Panc1 (cell line): ENCODE results near the gene TAOK1. TPM values are rescaled to one million over a fixed set of nuclear protein-coding genes. Genes with fewer than 3 reads are reported as not detected.
"Not testable (repeated sequence)": the region's sequence is repeated elsewhere in the genome, so short reads cannot be mapped to it uniquely, and the experiment has no call there.

ENCODE experiments used
- ATAC-seq: fragments of 200-7000 bp; cut with Tn5 transposase; 2 replicates; pipeline ENCODE4 v1.9.1; 2020; ENCODE audit warnings: mild to moderate bottlenecking, moderate library complexity
- BruUV-seq: library from RNA; stranded (reverse); fragments of 400-500 nt; replicated peaks from 2 replicates; lab custom pipeline; 2021; lab: Mats Ljungman, UMichigan
- CTCF ChIA-PET: fragments of 300-600 bp; sonication (Branson Sonifier 250); formaldehyde crosslinking; loops from one replicate; lab custom pipeline; 2022; ENCODE audit warnings: antibody characterized with exemption; lab: Charles Lee
- POLR2A ChIA-PET: fragments of 300-600 bp; sonication (Branson Sonifier 250); formaldehyde crosslinking; loops from one replicate; lab custom pipeline; 2022; ENCODE audit warnings: antibody characterized with exemption; lab: Charles Lee
- DNase-seq: peaks from one replicate; pipeline ENCODE4 v3.0.0-alpha.2; 2010; ENCODE audit warnings: low read depth, low spot score
- H3K27ac ChIP-seq: 2 replicates; pipeline ENCODE4 v1.5.1; 2011; ENCODE audit warnings: mild to moderate bottlenecking, low read length, inconsistent platforms
- H3K27me3 ChIP-seq: fragments of 200-500 bp; sonication (Bioruptor generic); 2 replicates; pipeline ENCODE4 v1.6.0; 2014; ENCODE audit warnings: low read length, inconsistent platforms; ENCODE audit not compliant: control insufficient read depth, insufficient read depth
- H3K36me3 ChIP-seq: fragments of 200-500 bp; sonication (Bioruptor generic); 2 replicates; pipeline ENCODE4 v1.5.1; 2014; ENCODE audit warnings: inconsistent platforms, mild to moderate bottlenecking, low read length, moderate library complexity; ENCODE audit not compliant: control insufficient read depth, insufficient read depth
- H3K4me1 ChIP-seq: 2 replicates; pipeline ENCODE4 v1.5.1; 2011; ENCODE audit warnings: inconsistent platforms, mild to moderate bottlenecking, low read length, moderate library complexity; ENCODE audit not compliant: control insufficient read depth, insufficient read depth
- H3K4me3 ChIP-seq, 2 experiments: 2 replicates each; pipeline ENCODE4 v1.5.1; 2011 to 2012; ENCODE audit warnings: low read depth in 2 of 2, low read length in 2 of 2, mild to moderate bottlenecking in 2 of 2, inconsistent platforms in 1 of 2, moderate library complexity in 1 of 2
- H3K9me3 ChIP-seq: fragments of 200-500 bp; sonication (Bioruptor generic); 2 replicates; pipeline ENCODE4 v1.5.1; 2014; ENCODE audit warnings: low read depth, mild to moderate bottlenecking, inconsistent platforms, low read length, moderate library complexity; ENCODE audit not compliant: control insufficient read depth, insufficient read depth
- CTCF ChIP-seq: fragments of 450-650 bp; IDR thresholded peaks from 2 replicates; pipeline ENCODE4 v1.5.1; 2017; ENCODE audit warnings: mild to moderate bottlenecking
- POLR2AphosphoS5 ChIP-seq: IDR thresholded peaks from 2 replicates; pipeline ENCODE4 v1.6.1; 2012; ENCODE audit warnings: mild to moderate bottlenecking, low read depth, low read length, moderate library complexity
- REST ChIP-seq, 2 experiments: IDR thresholded peaks; 2 replicates each; pipeline ENCODE4 v1.6.1; 2011 to 2012; ENCODE audit warnings: low read depth in 2 of 2, control low read depth in 1 of 2, low read length in 1 of 2, mild to moderate bottlenecking in 1 of 2, moderate library complexity in 1 of 2; ENCODE audit not compliant: insufficient read depth in 1 of 2
- SIN3A ChIP-seq: IDR thresholded peaks from 2 replicates; pipeline ENCODE4 v1.6.1; 2012; ENCODE audit warnings: low read depth, mild to moderate bottlenecking, low read length, moderate library complexity, borderline replicate concordance; ENCODE audit not compliant: insufficient read depth
- TCF7L2 ChIP-seq: IDR thresholded peaks from 2 replicates; pipeline ENCODE4 v1.6.1; 2011; ENCODE audit warnings: mild to moderate bottlenecking, low read depth, low read length, inconsistent platforms
- in situ Hi-C: cut with HindIII; loops from 2 replicates; pipeline ENCODE4 v1.10.0; 2016; ENCODE audit warnings: low sequenced_read_pairs, low pct_unique_long_range_greater_than_20kb
- intact Hi-C: fragments of 100-400 bp; cut with micrococcal nuclease; formaldehyde crosslinking; loops from one replicate; pipeline ENCODE4 v1.10.0; 2022; ENCODE audit not compliant: unreplicated experiment
- total RNA-seq: library from RNA; stranded (reverse); gene quantifications from one replicate; pipeline ENCODE4 v1.2.1, GENCODE V29; 2021; ENCODE audit not compliant: unreplicated experiment

TAOK1 gene
- total RNA-seq, 1 experiment from 2014 or later = 111 TPM

GRCh38 chr17:29557085-29557738, 167.0 kb downstream of the TAOK1 start:
- no peak overlapping the region for H3K4me3 ChIP-seq
- intact Hi-C loops = no loop called here
- ChIA-PET POLR2A (interaction anchor here (0.6 kb wide), 1 partner anchor 324 kb away, joined by 7 read pairs; no protein-coding TSS in a partner anchor), CTCF (no interaction called here)
- H3K27ac ChIP-seq = no peak overlapping the region
- no peaks in the 10 kb centered on the region for H3K4me1 ChIP-seq
- TF ChIP-seq POLR2AphosphoS5 (no peak), TCF7L2 (no peak), REST (IDR thresholded peaks at IDR 0.05; ENCODE audit: insufficient read depth in 1 of 2, low read depth in 2 of 2, low read length in 1 of 2) (no peak), CTCF (no peak), SIN3A (no peak)
- no TSS peak for BruUV-seq
- no peak for DNase-seq
- H3K36me3 ChIP-seq = no peaks in the 10 kb centered on the region
- in situ Hi-C loops = no loop called here
- H3K9me3 ChIP-seq = no peaks in the 10 kb centered on the region
- ATAC-seq = no peak
- H3K27me3 ChIP-seq = no peaks in the 10 kb centered on the region

- Histone ChIP-seq H3K4me1 (no peaks in the 10 kb centered on the region), H3K4me3 (no peak overlapping the region), H3K27ac (no peak overlapping the region), H3K27me3 (no peaks in the 10 kb centered on the region), H3K36me3 (no peaks in the 10 kb centered on the region), H3K9me3 (no peaks in the 10 kb centered on the region)
- ATAC-seq (no peak), DNase-seq (no peak)
- TF ChIP-seq TCF7L2 (no peak), REST (IDR thresholded peaks at IDR 0.05; ENCODE audit: insufficient read depth in 1 of 2, low read depth in 2 of 2, low read length in 1 of 2) (no peak), SIN3A (no peak)
- intact Hi-C loops (no loop called here), in situ Hi-C loops (no loop called here)
- CTCF ChIA-PET = no interaction called here
- POLR2A ChIA-PET = interaction anchor here (0.6 kb wide), 1 partner anchor 324 kb away, joined by 7 read pairs; no protein-coding TSS in a partner anchor
- no TSS peak for BruUV-seq
Measured at GRCh38 chr17:29557739-29558116, 167.6 kb downstream of the TAOK1 start.

GRCh38 chr17:29558139-29558538, 168.0 kb downstream of the TAOK1 start:
- DNase-seq, H3K4me3 ChIP-seq, in situ Hi-C loops, CTCF ChIA-PET, intact Hi-C loops, H3K27me3 ChIP-seq, H3K36me3 ChIP-seq, H3K27ac ChIP-seq, ATAC-seq, H3K4me1 ChIP-seq, H3K9me3 ChIP-seq, BruUV-seq: not testable (repeated sequence)
- POLR2A ChIA-PET = interaction anchor here (0.6 kb wide), 1 partner anchor 325 kb away, joined by 7 read pairs; no protein-coding TSS in a partner anchor
